IMR-90 (cell line): ENCODE results near the gene HTR1E. TPM values are rescaled to one million over a fixed set of nuclear protein-coding genes. Genes with fewer than 3 reads are reported as not detected.

Source experiments
- ATAC-seq: fragments of 200-7000 bp; cut with Tn5 transposase; 2 replicates; pipeline ENCODE4 v1.9.1; 2020; ENCODE audit warnings: low read depth, mild to moderate bottlenecking, moderate library complexity
- BruUV-seq: library from RNA; stranded (reverse); fragments of 400-500 nt; replicated peaks from 2 replicates; lab custom pipeline; 2021; lab: Mats Ljungman, UMichigan
- CTCF ChIA-PET: fragments of 300-600 bp; formaldehyde crosslinking; extraction: SDS; loops from one replicate; lab custom pipeline; 2021; ENCODE audit warnings: antibody characterized with exemption; lab: Yijun Ruan, JAX
- POLR2A ChIA-PET: fragments of 300-600 bp; sonication (Branson Sonifier 250); formaldehyde crosslinking; loops from one replicate; lab custom pipeline; 2022; ENCODE audit warnings: antibody characterized with exemption; ENCODE audit not compliant: unreplicated experiment; lab: Charles Lee
- DNase-seq: peaks from one replicate; pipeline ENCODE4 v3.0.0; 2013
- H2AFZ ChIP-seq: replicated peaks from 2 replicates; pipeline ENCODE3; 2013; ENCODE audit warnings: low read length, mild to moderate bottlenecking; ENCODE audit not compliant: poor library complexity
- H2AK5ac ChIP-seq: 2 replicates; pipeline ENCODE4 v1.6.1; 2013; ENCODE audit warnings: low read depth, low read length, inconsistent platforms
- H2AK9ac ChIP-seq: replicated peaks from 2 replicates; pipeline ENCODE3; 2013; ENCODE audit warnings: mild to moderate bottlenecking, low read depth, low read length, moderate library complexity; ENCODE audit not compliant: poor library complexity
- H2BK120ac ChIP-seq: 2 replicates; pipeline ENCODE4 v1.6.1; 2013; ENCODE audit warnings: low read depth, low read length, inconsistent platforms
- H2BK15ac ChIP-seq: 3 replicates; pipeline ENCODE4 v1.6.1; 2013; ENCODE audit warnings: low read depth, low read length, inconsistent platforms
- H2BK20ac ChIP-seq: 2 replicates; pipeline ENCODE4 v1.6.1; 2013; ENCODE audit warnings: low read depth, mild to moderate bottlenecking, inconsistent platforms, low read length, moderate library complexity
- H2BK5ac ChIP-seq: 2 replicates; pipeline ENCODE4 v1.6.1; 2013; ENCODE audit warnings: mild to moderate bottlenecking, low read depth, low read length, inconsistent platforms; ENCODE audit not compliant: poor library complexity, severe bottlenecking
- H3K14ac ChIP-seq: replicated peaks from 2 replicates; pipeline ENCODE4 v1.6.1; 2013; ENCODE audit warnings: low read depth, low read length, inconsistent platforms
- H3K18ac ChIP-seq: 2 replicates; pipeline ENCODE4 v1.6.1; 2013; ENCODE audit warnings: low read depth, low read length, control low read depth
- H3K23ac ChIP-seq: 2 replicates; pipeline ENCODE4 v1.6.1; 2013; ENCODE audit warnings: low read depth, low read length, inconsistent platforms
- H3K27ac ChIP-seq: 2 replicates; pipeline ENCODE4 v1.5.1; 2013; ENCODE audit warnings: mild to moderate bottlenecking, control low read depth, low read length; ENCODE audit not compliant: insufficient read depth
- H3K27me3 ChIP-seq: 2 replicates; pipeline ENCODE4 v1.6.1; 2013; ENCODE audit warnings: low read length; ENCODE audit not compliant: control insufficient read depth, insufficient read depth
- H3K36me3 ChIP-seq: 2 replicates; pipeline ENCODE4 v1.6.1; 2013; ENCODE audit warnings: low read length, mixed read lengths; ENCODE audit not compliant: control insufficient read depth, insufficient read depth
- H3K4ac ChIP-seq: 2 replicates; pipeline ENCODE4 v1.6.1; 2013; ENCODE audit warnings: low read depth, low read length, inconsistent platforms
- H3K4me1 ChIP-seq: 2 replicates; pipeline ENCODE4 v1.6.1; 2013; ENCODE audit warnings: low read length, mixed read lengths; ENCODE audit not compliant: control insufficient read depth, insufficient read depth
- H3K4me2 ChIP-seq: 2 replicates; pipeline ENCODE4 v1.6.1; 2013; ENCODE audit warnings: low read depth, mild to moderate bottlenecking, control low read depth, low read length, moderate library complexity
- H3K4me3 ChIP-seq: 2 replicates; pipeline ENCODE4 v1.5.1; 2013; ENCODE audit warnings: low read depth, mild to moderate bottlenecking, control low read depth, low read length, moderate library complexity; ENCODE audit not compliant: insufficient read depth
- H3K56ac ChIP-seq: 2 replicates; pipeline ENCODE4 v1.6.1; 2013; ENCODE audit warnings: low read length, inconsistent platforms; ENCODE audit not compliant: insufficient read depth; ENCODE audit errors: extremely low read depth
- H3K79me1 ChIP-seq, 2 experiments: 2 replicates each; pipeline ENCODE4 v1.6.1; 2013; ENCODE audit warnings: low read length in 2 of 2, inconsistent platforms in 1 of 2, low read depth in 1 of 2
- H3K9ac ChIP-seq: 2 replicates; pipeline ENCODE4 v1.6.1; 2013; ENCODE audit warnings: low read depth, low read length, control low read depth
- H3K9me1 ChIP-seq: 2 replicates; pipeline ENCODE4 v1.6.1; 2013; ENCODE audit warnings: low read length, inconsistent platforms; ENCODE audit not compliant: insufficient read depth
- H3K9me3 ChIP-seq: 2 replicates; pipeline ENCODE4 v1.6.1; 2013; ENCODE audit warnings: low read length; ENCODE audit not compliant: control insufficient read depth, insufficient read depth
- H4K20me1 ChIP-seq: 2 replicates; pipeline ENCODE4 v1.6.1; 2013; ENCODE audit warnings: low read length, inconsistent platforms; ENCODE audit not compliant: insufficient read depth
- H4K5ac ChIP-seq: 2 replicates; pipeline ENCODE4 v1.6.1; 2013; ENCODE audit warnings: mild to moderate bottlenecking, low read depth, low read length, control low read depth
- H4K8ac ChIP-seq, 2 experiments: 2 replicates each; pipeline ENCODE4 v1.6.1; 2013; ENCODE audit warnings: low read depth in 2 of 2, low read length in 2 of 2, control low read depth in 1 of 2, inconsistent platforms in 1 of 2
- H4K91ac ChIP-seq: 2 replicates; pipeline ENCODE4 v1.6.1; 2013; ENCODE audit warnings: low read depth, low read length, inconsistent platforms; ENCODE audit not compliant: insufficient read depth
- BHLHE40 ChIP-seq: fragments of 150-350 bp; IDR thresholded peaks from 2 replicates; pipeline ENCODE4 v1.6.1; 2016; ENCODE audit warnings: mild to moderate bottlenecking, low read depth, low read length
- CEBPB ChIP-seq: IDR thresholded peaks from 2 replicates; pipeline ENCODE4 v1.6.1; 2012; ENCODE audit warnings: low read depth, low read length, improper control_type of control experiment
- CHD1 ChIP-seq: IDR thresholded peaks from 2 replicates; pipeline ENCODE4 v1.6.1; 2012; ENCODE audit warnings: low read depth, low read length, improper control_type of control experiment
- ELK1 ChIP-seq: fragments of 150-350 bp; IDR thresholded peaks from 2 replicates; pipeline ENCODE4 v1.6.1; 2016; ENCODE audit warnings: low read depth, mild to moderate bottlenecking, low read length, moderate library complexity, borderline replicate concordance
- MAZ ChIP-seq: IDR thresholded peaks from 2 replicates; pipeline ENCODE4 v1.6.1; 2012; ENCODE audit warnings: low read depth, mild to moderate bottlenecking, low read length, improper control_type of control experiment, moderate library complexity, borderline replicate concordance
- MXI1 ChIP-seq: IDR thresholded peaks from 2 replicates; pipeline ENCODE4 v1.6.1; 2012; ENCODE audit warnings: low read depth, mild to moderate bottlenecking, low read length, moderate library complexity, borderline replicate concordance
- NFE2L2 ChIP-seq: fragments of 150-350 bp; IDR thresholded peaks from 2 replicates; pipeline ENCODE4 v1.6.1; 2016; ENCODE audit warnings: low read depth, mild to moderate bottlenecking, low read length
- POLR2A ChIP-seq: IDR thresholded peaks from 2 replicates; pipeline ENCODE4 v1.6.1; 2012; ENCODE audit warnings: mild to moderate bottlenecking, low read depth, low read length
- RAD21 ChIP-seq: IDR thresholded peaks from 2 replicates; pipeline ENCODE4 v1.6.1; 2012; ENCODE audit warnings: low read length, improper control_type of control experiment
- RCOR1 ChIP-seq: IDR thresholded peaks from 2 replicates; pipeline ENCODE4 v1.6.1; 2012; ENCODE audit warnings: mild to moderate bottlenecking, low read length, improper control_type of control experiment; ENCODE audit not compliant: insufficient replicate concordance
- RFX5 ChIP-seq: IDR thresholded peaks from 2 replicates; pipeline ENCODE4 v1.8.0; 2012; ENCODE audit warnings: low read depth, mild to moderate bottlenecking, low read length, moderate library complexity
- USF2 ChIP-seq: fragments of 150-350 bp; IDR thresholded peaks from 2 replicates; pipeline ENCODE4 v1.6.1; 2017; ENCODE audit warnings: mild to moderate bottlenecking, antibody characterized with exemption, low read length, low read depth
- WGBS, 2 experiments: methylation state at CpG; one replicate each; pipeline versions ENCODE4 v1.1.5 to v1.1.7; 2013; ENCODE audit warnings: missing lambda C conversion rate in 2 of 2; ENCODE audit not compliant: insufficient read length in 1 of 2; ENCODE audit errors: extremely low coverage in 2 of 2; 5-methylcytosine and 5-hydroxymethylcytosine counted together
- dilution Hi-C: fragments of 300-500 bp; cut with HindIII; formaldehyde crosslinking; loops from one replicate; pipeline ENCODE4 v1.14.3; 2018; ENCODE audit warnings: low sequenced_read_pairs; ENCODE audit not compliant: unreplicated experiment
- in situ Hi-C: fragments of 300-500 bp; cut with MboI; formaldehyde crosslinking; loops from 3 replicates; pipeline ENCODE4 v1.14.3; 2019; ENCODE audit warnings: low sequenced_read_pairs, inconsistent platforms, mixed read lengths
- intact Hi-C: fragments of 100-400 bp; cut with micrococcal nuclease; formaldehyde crosslinking; loops from 2 replicates; pipeline ENCODE4 v1.10.0; 2022
- polyA plus RNA-seq, 3 experiments: library from polyadenylated mRNA; depleted of rRNA; stranded (reverse); fragments of >200 nt; gene quantifications; 2 replicates each; pipeline ENCODE4 v1.2.3, GENCODE V29; 2012; ENCODE audit warnings: low replicate concordance in 1 of 3
- total RNA-seq: library from RNA; depleted of rRNA; stranded (reverse); fragments of >200 nt; gene quantifications from 2 replicates; pipeline ENCODE4 v1.2.3, GENCODE V29; 2012

The HTR1E gene
- total and polyA plus RNA-seq, 2 of the 4 experiments (the other 2 are of a cell fraction) = not detected

GRCh38 chr6:86978251-86978650 is 40.9 kb downstream of the HTR1E start:
- Histone ChIP-seq H3K14ac (no peak overlapping the region), H4K20me1 (no peaks in the 10 kb centered on the region)
- intact Hi-C loops = no loop called here

More at GRCh38 chr6:86978251-86978650, 40.9 kb downstream of the HTR1E start:
- Histone ChIP-seq H2AFZ (no peak overlapping the region), H2AK5ac (no peak overlapping the region), H2BK20ac (no peak overlapping the region), H3K9ac (no peak overlapping the region), H3K4me1 (no peaks in the 10 kb centered on the region), H3K23ac (no peak overlapping the region), H4K8ac (no peak overlapping the region), H4K5ac (no peak overlapping the region), H2BK5ac (no peak overlapping the region), H2AK9ac (no peak overlapping the region), H3K4me2 (no peak overlapping the region), H3K9me3 (no peaks in the 10 kb centered on the region), H3K36me3 (no peaks in the 10 kb centered on the region), H2BK15ac (no peak overlapping the region), H3K4me3 (no peak overlapping the region), H3K27ac (no peak overlapping the region), H3K9me1 (no peaks in the 10 kb centered on the region), H3K18ac (no peak overlapping the region), H2BK120ac (no peak overlapping the region), H3K27me3 (no peaks in the 10 kb centered on the region), H3K4ac (no peak overlapping the region), H4K91ac (no peak overlapping the region), H3K56ac (no peak overlapping the region), H3K79me1 (no peaks in the 10 kb centered on the region)
- ChIA-PET POLR2A (no interaction called here), CTCF (no interaction called here)
- ATAC-seq (no peak), DNase-seq (no peak)
- BruUV-seq = no TSS peak
- dilution Hi-C loops = no loop called here
- in situ Hi-C loops = no loop called here
- no peak for TF ChIP-seq NFE2L2
- no peak for TF ChIP-seq CHD1
- TF ChIP-seq MXI1 = no peak
- TF ChIP-seq RAD21 = no peak
- no peak for TF ChIP-seq RFX5
- no peak for TF ChIP-seq POLR2A
- TF ChIP-seq RCOR1 = no peak
- no peak for TF ChIP-seq ELK1
- no peak for TF ChIP-seq BHLHE40
- no peak for TF ChIP-seq USF2
- no peak for TF ChIP-seq MAZ
- TF ChIP-seq CEBPB = no peak
- no CpG with 5 or more reads among the region's 2 CpGs for WGBS, 2 experiments
